A673 (cell line): ENCODE measurements around the gene SNAP91.

Source experiments
- CTCF ChIP-seq: fragments of 300-800, 200-600 bp; sonication (generic); conservative IDR thresholded peaks from 2 replicates; pipeline ENCODE4 v1.5.1; 2017; ENCODE audit warnings: low read depth, mild to moderate bottlenecking, antibody characterized with exemption, low read length, moderate library complexity, mixed read lengths
- EZH2 ChIP-seq: fragments of 200-600 bp; sonication (generic); IDR thresholded peaks from 2 replicates; pipeline ENCODE4 v1.6.1; 2017; ENCODE audit warnings: borderline replicate concordance, low read depth, mild to moderate bottlenecking, mixed read lengths, antibody characterized with exemption, low read length; ENCODE audit not compliant: poor library complexity, severe bottlenecking

- TF ChIP-seq CTCF (no peak), EZH2 (no peak)
Measured at GRCh38 chr6:83729871-83730270, 21.0 kb upstream of the SNAP91 start.
